H54 (cell line): ENCODE data around the gene DNAJC5G.

Experiments
- DNase-seq: peaks from one replicate; pipeline ENCODE4 v3.0.0; 2011; ENCODE audit warnings: low spot score, mixed read lengths; ENCODE audit not compliant: insufficient read length
- FAIRE-seq: peaks from 3 replicates; lab custom pipeline; 2011; peaks lifted over from hg19 to GRCh38; lab: Jason Lieb, UNC
- POLR2A ChIP-seq: IDR thresholded peaks from 2 replicates; pipeline ENCODE4 v1.6.1; 2011; ENCODE audit warnings: low read depth, mild to moderate bottlenecking, low read length

Gene DNAJC5G

DNA sequence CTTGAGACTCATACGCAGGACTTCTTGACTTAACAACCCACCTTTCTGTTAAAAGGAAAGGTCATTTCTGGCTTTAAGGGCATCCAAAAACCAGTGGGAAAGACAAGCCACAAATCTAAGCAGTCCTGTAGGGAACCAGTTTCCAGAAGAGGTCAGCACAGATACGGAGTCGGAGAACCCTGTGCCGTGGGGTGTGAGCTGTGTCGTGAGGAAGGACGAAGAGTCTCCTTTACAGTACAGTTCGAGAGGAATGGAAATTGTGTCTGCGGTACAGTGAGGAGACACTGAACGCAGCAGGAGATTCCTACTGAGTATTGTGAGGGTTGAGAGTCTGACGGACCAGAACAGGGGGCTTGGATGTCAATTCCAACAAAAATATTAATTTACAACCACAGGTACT lies 30.1 kb upstream of the DNAJC5G start:
- FAIRE-seq (no peak), DNase-seq (no peak)
- TF ChIP-seq POLR2A, result no peak

DNA sequence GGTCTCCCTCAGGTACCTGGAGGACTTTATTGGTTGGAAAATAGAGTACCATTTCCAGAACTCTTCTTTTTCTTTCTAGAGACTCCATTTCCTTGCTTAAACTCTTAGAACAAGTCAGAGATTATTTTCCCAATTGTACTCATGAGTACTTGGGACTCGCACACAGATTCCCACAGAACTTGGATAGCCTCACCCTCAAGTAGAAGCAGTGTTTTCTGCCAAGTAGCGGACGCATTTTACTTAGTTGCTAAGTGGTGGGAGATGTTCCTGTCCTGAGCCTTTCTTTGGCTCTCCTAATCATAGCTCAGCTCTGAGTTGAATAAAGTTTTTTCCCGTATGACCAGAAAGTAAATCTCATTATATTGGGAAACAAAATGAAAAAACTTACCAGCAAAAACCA lies 29.6 kb upstream of the DNAJC5G start:
- no peak for FAIRE-seq
- TF ChIP-seq POLR2A, result no peak
- no peak for DNase-seq

DNA sequence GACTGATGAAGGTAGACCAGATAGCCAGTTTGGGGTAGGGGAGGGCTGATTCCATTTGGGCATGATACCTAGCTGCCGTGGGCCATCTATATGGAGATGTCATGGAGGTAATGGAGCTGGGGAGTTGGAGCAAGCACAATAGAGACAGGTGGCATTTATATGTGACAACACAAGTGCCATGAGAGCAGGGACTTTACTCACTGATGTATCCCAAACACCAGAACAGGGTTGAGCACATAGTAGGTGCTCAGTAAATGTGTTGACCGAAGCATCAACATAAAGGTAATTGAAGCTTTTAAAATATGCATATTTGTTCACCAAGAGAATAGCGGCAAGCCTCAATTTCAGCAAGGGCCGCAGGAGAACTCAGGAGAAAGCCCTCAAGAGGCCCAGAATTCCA lies 27.3 kb upstream of the DNAJC5G start:
- FAIRE-seq, result no peak
- no peak for TF ChIP-seq POLR2A
- DNase-seq, result no peak

DNA sequence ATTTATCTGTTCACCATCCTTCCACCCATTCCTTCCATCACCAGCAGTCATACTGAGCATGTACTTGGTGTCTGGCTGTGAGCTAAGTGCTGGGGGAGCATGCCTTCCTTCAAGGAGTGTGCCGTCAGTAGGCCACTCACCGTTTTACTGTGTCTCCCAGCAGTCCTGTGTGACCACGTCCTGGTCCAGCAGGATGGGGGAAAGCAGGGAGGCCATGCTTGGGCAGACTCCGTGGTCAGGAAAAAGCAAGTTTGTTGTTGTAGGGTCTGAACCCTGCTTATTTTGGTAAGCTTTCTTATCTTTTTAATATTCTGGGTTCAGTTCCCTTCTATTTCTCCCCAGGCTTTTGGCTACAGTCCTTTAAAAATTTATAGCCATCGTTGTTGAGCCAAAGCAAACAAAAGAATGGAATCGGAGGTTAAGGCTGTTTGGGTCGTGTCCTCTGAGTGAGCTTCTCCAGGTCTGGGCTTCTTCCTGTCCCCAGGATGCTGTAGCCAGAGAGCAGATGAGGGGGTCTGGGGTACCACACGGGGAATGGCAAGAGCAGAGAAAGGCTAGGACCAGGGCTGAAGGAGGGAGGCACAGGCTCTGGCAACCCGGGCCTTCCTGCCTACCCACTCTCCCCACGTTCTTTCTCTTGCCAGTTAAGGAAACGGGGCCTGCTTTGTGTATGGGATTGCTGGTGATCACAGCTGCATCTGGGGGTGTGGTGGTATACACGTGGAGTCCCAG lies 25.9 kb upstream of the DNAJC5G start:
- FAIRE-seq, result no peak
- no peak for DNase-seq
- no peak for TF ChIP-seq POLR2A

DNA sequence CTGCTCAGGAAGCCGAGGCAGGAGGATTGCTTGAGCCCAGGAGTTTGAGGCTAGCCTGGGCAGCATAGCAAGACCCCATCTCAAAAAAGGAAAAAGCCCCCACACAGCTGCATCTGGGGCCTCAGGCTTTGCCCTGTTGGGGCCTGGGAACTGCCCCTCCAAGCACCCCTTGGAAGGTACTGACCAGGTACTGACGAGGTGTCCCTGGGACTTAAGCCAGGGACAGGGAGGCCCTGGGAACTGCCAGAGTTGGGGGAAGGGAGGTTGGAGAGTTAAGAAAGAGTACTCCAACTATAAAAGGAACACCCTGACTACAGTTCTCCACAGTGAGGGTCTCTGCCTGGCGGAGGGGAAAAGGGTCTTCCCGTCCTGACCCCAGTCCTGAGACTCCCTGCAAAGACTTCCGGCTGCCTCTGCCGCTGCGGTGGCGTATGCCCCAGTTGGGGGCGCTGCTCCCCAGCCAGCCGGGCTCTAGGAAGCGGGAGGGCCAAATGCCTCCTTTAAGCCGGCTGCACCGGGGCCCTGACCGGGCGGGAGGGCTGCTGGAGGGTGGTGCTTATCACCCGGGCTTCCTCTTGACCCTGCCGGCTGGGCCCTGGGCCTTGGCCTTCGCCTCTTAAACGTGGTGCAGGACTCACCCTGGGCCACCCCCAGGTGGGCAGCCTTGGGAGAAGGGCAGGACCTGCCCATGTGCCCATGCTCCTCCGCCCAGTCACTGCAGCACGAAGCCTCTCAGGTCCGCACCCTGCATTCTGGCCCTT lies 25.2 kb upstream of the DNAJC5G start:
- DNase-seq, result no peak
- FAIRE-seq, result no peak
- TF ChIP-seq POLR2A, result no peak

DNA sequence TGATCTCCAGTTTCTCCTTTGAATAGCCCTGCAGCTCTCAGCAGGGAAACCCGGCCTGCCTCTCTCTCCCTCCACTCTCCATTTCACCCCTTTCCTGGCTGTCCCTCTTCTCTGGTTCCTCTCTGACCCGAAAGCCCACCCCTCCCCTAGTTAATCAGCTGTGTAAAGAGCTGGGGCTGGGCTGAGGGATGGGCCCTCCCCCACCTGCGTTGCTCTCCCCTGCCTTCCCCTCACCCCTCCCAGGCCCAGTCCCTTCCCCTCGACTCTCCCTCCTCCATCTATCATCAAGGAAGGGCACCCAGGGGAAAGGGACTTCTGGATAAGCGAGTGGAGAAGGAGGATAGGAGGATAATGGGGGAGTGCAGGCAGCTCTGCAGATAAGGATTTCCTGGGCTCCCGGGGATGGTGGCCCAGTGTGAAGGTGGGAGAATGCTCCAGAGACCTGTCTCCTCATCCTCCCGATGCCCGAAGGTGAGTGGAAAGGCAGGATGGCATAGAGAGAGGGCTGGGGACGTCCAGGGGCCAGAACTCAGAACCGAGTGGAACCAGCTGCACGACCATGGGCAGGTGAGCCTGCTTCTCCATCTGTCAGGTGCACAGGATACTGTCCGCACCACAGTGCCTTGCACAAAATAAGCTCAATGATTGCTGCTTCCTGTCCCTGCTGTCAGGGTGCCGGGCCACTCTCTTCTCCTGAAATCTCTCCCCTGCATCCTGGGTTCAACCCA lies 24.4 kb upstream of the DNAJC5G start:
- FAIRE-seq (no peak), DNase-seq (no peak)
- no peak for TF ChIP-seq POLR2A

DNA sequence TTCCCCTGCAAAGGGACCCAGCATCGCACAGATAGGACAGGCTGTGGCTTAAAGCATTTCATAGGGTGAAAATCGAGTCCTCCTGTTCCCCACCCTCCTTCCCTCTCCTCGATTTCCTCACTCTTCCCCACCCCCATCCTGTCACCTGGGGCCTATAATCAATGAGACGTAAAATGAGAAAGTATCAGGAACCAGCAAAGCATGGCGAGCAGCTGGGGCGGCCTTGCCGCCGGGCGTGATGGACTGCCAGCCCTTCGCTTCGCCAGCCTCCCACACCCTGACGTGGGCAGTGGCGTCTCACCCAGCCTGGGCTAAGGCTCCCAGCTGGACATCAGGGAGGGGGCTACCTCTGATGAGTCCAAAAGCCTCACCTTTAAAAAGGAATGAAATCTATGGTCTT lies 23.5 kb upstream of the DNAJC5G start:
- DNase-seq (no peak), FAIRE-seq (no peak)
- TF ChIP-seq POLR2A, result no peak

DNA sequence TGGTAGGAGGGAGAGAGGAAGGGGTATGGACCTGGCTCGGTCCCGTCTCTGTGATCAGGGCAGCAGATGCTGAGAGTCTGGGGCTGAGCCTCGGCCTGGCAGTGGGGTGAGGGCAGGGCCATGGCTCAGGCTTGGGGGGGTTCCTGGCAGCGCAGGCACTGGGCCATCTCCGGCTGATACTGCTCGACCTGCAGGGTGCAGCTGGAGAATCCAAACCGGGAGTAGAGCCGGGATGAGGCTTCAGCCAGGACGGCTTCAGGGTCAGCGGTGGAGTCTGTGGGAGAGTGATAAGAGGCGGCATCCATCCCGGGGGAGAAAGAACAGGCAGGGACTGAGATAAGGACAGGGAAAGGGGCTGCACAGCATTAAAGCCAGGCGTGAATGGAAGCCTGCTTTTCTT lies 20.0 kb upstream of the DNAJC5G start:
- DNase-seq (no peak), FAIRE-seq (no peak)
- no peak for TF ChIP-seq POLR2A

DNA sequence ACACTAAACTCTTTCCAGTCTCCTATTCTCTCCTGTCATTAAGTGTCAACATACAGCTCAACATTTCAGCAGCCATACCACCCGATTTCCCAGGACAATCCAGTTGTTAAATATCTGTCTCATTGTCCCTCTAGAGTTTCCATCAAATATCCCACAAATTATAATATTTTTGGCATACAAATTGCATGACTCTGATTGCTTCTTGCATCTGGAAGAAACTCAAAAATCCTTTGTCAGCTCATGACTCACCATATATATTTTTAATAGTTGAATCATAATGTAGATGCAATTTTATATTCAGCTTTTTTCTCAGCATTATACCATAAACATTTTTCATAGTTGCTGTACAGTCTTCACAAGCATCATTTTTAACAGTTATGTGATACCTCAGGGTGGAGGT lies 19.6 kb upstream of the DNAJC5G start:
- DNase-seq, result no peak
- TF ChIP-seq POLR2A, result no peak
- FAIRE-seq, result no peak

DNA sequence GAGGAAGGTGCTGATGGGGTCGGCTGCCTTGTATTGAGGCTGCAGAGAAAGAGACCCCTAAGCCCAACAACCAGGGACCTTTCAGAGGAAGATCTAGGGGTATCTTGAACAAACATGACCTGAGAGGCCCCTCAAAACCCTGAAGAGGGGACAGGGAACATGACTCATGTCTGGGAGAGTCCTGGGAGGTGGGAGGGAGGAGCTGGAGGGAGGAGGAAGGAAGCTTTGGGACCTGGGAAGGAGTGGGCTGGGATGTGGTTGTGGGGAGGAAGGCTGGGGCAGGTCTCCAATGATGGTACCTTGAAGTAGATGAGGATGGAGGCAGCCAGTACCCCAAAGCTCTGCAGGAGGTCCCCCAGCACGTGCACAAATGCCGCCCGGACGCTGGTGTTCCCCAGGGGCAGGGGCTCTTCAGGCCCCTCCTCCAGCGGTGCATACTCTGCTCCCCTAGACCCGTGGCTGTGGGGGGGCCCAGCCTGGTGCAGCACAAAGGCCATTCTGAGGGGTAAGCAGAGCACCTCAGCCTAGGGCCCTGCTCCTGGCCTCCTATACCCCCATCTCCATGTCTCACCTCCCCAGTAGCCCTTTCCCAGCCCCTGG lies 18.3 kb upstream of the DNAJC5G start:
- TF ChIP-seq POLR2A, result no peak
- no peak for DNase-seq
- no peak for FAIRE-seq

DNA sequence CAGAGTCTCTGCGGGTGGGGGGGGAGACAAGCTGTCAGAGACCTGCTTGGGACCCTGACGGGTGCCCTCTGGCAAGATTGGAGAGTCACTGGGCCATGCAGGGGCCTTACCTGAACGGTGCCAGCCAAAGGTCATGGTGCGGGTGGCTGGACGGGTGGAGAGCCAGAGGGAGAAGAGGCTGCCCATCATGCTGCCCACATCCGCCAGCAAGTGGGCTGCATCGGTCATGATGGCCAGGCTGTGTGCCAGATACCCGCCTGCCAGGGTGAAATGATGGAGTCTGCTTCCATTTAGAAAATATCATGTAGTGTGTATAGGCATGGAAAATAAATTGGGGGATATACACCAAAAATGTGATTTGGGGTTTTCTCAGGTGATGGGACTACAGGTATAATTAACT lies 17.2 kb upstream of the DNAJC5G start:
- FAIRE-seq, result no peak
- no peak for TF ChIP-seq POLR2A

DNA sequence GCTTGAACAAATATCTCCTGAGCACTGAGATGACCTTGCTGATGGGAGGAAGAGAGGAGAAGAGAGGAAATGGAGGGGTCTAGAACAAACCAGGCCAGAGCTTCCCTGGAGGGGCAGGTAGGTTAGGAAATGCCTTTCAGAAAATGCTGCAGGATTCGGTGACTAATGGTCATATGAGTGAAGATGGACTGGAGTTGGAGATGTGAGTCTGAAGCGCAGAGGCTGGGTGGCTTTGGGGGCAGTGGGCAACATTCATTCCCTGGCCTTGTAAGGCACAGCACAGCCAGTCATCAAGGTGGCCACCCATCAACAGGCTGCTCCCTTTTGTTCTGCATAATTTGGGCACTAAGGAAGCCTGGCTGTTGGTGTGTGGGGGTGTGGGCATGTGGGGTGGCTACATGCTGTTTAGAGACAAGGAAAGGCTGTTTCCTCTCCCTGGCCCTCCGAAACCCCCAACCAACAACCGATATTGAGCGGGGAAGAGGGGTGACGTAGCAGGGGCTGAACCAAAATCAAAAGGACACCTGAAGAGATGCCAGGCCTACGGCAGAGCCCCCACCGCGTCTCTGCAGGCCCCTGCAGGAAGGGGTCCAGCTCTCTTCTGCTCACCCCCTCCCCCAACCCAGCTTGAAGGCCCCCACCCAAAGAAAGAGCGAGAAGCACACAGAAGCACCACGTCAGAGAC lies 13.8 kb upstream of the DNAJC5G start:
- FAIRE-seq (no peak), DNase-seq (no peak)

More for the DNA sequence above, 17.2 kb upstream of the DNAJC5G start:
- no peak for DNase-seq

DNA sequence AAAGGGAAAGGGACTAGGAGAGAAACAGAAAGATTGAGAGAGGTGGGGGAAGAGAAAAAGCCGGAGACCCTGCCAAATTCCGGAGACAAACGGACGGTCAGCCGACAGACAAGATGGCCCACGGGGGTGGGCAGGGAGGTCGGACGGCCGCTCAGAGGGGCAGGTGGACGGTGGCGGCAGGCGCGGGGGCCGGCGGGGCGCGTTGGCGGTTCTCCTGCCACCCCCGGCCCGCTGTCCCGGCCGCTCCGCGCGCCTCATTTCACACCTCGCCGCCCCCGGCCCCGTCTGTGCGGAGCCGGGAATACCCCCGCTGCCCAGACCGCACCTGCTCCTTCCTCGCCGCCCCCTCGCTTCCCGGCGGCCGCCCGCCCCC lies 13.3 kb upstream of the DNAJC5G start:
- TF ChIP-seq POLR2A, result no peak
- DNase-seq (no peak), FAIRE-seq (no peak)

More for the DNA sequence above, 13.8 kb upstream of the DNAJC5G start:
- TF ChIP-seq POLR2A, result no peak
